Gastroesophageal sphincter (tissue), 3 donors: Measurements from ENCODE around the gene ZNF804A.

Source experiments
- CTCF ChIP-seq, 4 experiments: fragments of 200-600 bp in 2 of 4; fragments of 450-650 bp in 2 of 4; sonication (generic) in 1 of 4; IDR thresholded peaks; one replicate each; pipeline ENCODE4 v1.5.1; 2017 to 2019; ENCODE audit warnings: antibody characterized with exemption in 4 of 4, mild to moderate bottlenecking in 2 of 4, moderate library complexity in 2 of 4
- EP300 ChIP-seq: sonication (generic); formaldehyde crosslinking; IDR thresholded peaks from one replicate; pipeline ENCODE4 v1.6.1; 2017; ENCODE audit warnings: antibody characterized with exemption, mild to moderate bottlenecking
- POLR2A ChIP-seq, 2 donors: fragments of 450-650 bp; IDR thresholded peaks; one replicate each; pipeline ENCODE4 v1.6.1; 2017; ENCODE audit warnings: antibody characterized with exemption in 2 of 2, mild to moderate bottlenecking in 2 of 2, moderate library complexity in 1 of 2
- POLR2AphosphoS5 ChIP-seq: sonication (generic); formaldehyde crosslinking; IDR thresholded peaks from one replicate; pipeline ENCODE4 v1.6.1; 2017; ENCODE audit warnings: antibody characterized with exemption

GRCh38 chr2:184760931-184761330 lies 162.6 kb downstream of the ZNF804A start:
- TF ChIP-seq POLR2AphosphoS5 (no peak), CTCF (IDR thresholded peaks at IDR 0.05) (no peak), POLR2A (IDR thresholded peaks at IDR 0.05) (no peak), EP300 (no peak)
